B cell (primary cell): Measurements from ENCODE around the gene RENBP. TPM values are rescaled to one million over a fixed set of nuclear protein-coding genes. Genes with fewer than 3 reads are reported as not detected.

Source experiments
- ATAC-seq: fragments of 200-7000 bp; cut with Tn5 transposase; one replicate; pipeline ENCODE4 v1.10.0; 2021; ENCODE audit warnings: low read depth, mild to moderate bottlenecking, moderate number of reproducible peaks, moderate library complexity
- CTCF ChIA-PET: fragments of 350-600 bp; sonication (Branson Sonifier 250); formaldehyde crosslinking; loops from one replicate; lab custom pipeline; 2021; ENCODE audit warnings: antibody characterized with exemption, inconsistent platforms; lab: Charles Lee
- POLR2A ChIA-PET: fragments of 350-600 bp; sonication (Branson Sonifier 250); formaldehyde crosslinking; loops from one replicate; lab custom pipeline; 2021; ENCODE audit warnings: antibody characterized with exemption; lab: Charles Lee
- DNase-seq: peaks from one replicate; pipeline ENCODE4 v3.0.0; 2013
- H2AFZ ChIP-seq: 2 replicates; pipeline ENCODE4 v1.6.1; 2012; ENCODE audit warnings: mild to moderate bottlenecking, low read depth, low read length; ENCODE audit not compliant: insufficient read depth, poor library complexity, severe bottlenecking
- H3K27ac ChIP-seq, 2 donors: 1 replicate in 1 of 2; 2 replicates in 1 of 2; pipeline ENCODE4 v1.5.1; 2012 to 2013; ENCODE audit warnings: low read length in 2 of 2, mild to moderate bottlenecking in 2 of 2, moderate library complexity in 1 of 2
- H3K27me3 ChIP-seq, 4 experiments: fragments of 200-600 bp in 1 of 4; sonication (generic) in 1 of 4; replicated peaks in 1 of 4; 1 replicate in 2 of 4; 2 replicates in 2 of 4; pipeline versions ENCODE4 v1.6.1 to v1.7.0; 2013 to 2016; ENCODE audit warnings: low read length in 3 of 4, mild to moderate bottlenecking in 2 of 4, mixed read lengths in 1 of 4, moderate library complexity in 1 of 4; ENCODE audit not compliant: insufficient read depth in 4 of 4, control insufficient read depth in 3 of 4; ENCODE audit errors: control extremely low read depth in 1 of 4
- H3K36me3 ChIP-seq, 2 experiments: replicated peaks in 1 of 2; 1 replicate in 1 of 2; 2 replicates in 1 of 2; pipeline versions ENCODE4 v1.6.1 to v1.7.1; 2013; ENCODE audit warnings: low read length in 1 of 2; ENCODE audit not compliant: insufficient read depth in 2 of 2, control insufficient read depth in 1 of 2; ENCODE audit errors: control extremely low read depth in 1 of 2, extremely low read depth in 1 of 2
- H3K4me1 ChIP-seq, 2 donors: fragments of 200-600 bp in 1 of 2; sonication (generic) in 1 of 2; 1 replicate in 1 of 2; 2 replicates in 1 of 2; pipeline versions ENCODE4 v1.5.1 to v1.6.1; 2013 to 2017; ENCODE audit warnings: low read length in 2 of 2; ENCODE audit not compliant: control insufficient read depth in 2 of 2, insufficient read depth in 2 of 2
- H3K4me2 ChIP-seq: replicated peaks from 2 replicates; pipeline ENCODE3; 2012; ENCODE audit warnings: mild to moderate bottlenecking, low read depth, low read length; ENCODE audit not compliant: poor library complexity, severe bottlenecking
- H3K4me3 ChIP-seq, 5 experiments: fragments of 200-600 bp in 1 of 5; sonication (generic) in 1 of 5; 1 replicate in 3 of 5; 2 replicates in 2 of 5; pipeline versions ENCODE4 v1.5.1 to v1.7.0; 2011 to 2016; ENCODE audit warnings: low read length in 4 of 5, mild to moderate bottlenecking in 4 of 5, low read depth in 2 of 5, control low read depth in 1 of 5, moderate library complexity in 1 of 5; ENCODE audit not compliant: insufficient read depth in 1 of 5; ENCODE audit errors: control extremely low read depth in 1 of 5, extremely low read depth in 1 of 5
- H3K79me2 ChIP-seq: fragments of 200-600 bp; sonication (generic); one replicate; pipeline ENCODE4 v1.6.0; 2016; ENCODE audit warnings: low read length; ENCODE audit not compliant: control insufficient read depth, insufficient read depth
- H3K9ac ChIP-seq: fragments of 200-600 bp; sonication (generic); 2 replicates; pipeline ENCODE4 v1.6.1; 2017; ENCODE audit warnings: mild to moderate bottlenecking, low read length, moderate library complexity
- H3K9me3 ChIP-seq, 3 donors: one replicate each; pipeline versions ENCODE4 v1.6.1 to v1.7.1; 2013; ENCODE audit warnings: low read length in 2 of 3; ENCODE audit not compliant: control insufficient read depth in 2 of 3, insufficient read depth in 1 of 3; ENCODE audit errors: control extremely low read depth in 1 of 3
- H4K20me1 ChIP-seq: 2 replicates; pipeline ENCODE4 v1.6.0; 2012; ENCODE audit warnings: mild to moderate bottlenecking, low read length; ENCODE audit not compliant: insufficient read depth, control insufficient read depth, poor library complexity, severe bottlenecking
- H3K27ac Mint-ChIP-seq: one replicate; pipeline ENCODE4 v1.8.0; 2021; ENCODE audit warnings: mixed read lengths
- H3K27me3 Mint-ChIP-seq: one replicate; pipeline ENCODE4 v1.8.0; 2021; ENCODE audit warnings: mixed read lengths
- H3K4me1 Mint-ChIP-seq: one replicate; pipeline ENCODE4 v1.8.0; 2021; ENCODE audit warnings: mixed read lengths
- H3K4me3 Mint-ChIP-seq: one replicate; pipeline ENCODE4 v1.8.0; 2021; ENCODE audit warnings: mixed read lengths
- H3K9me3 Mint-ChIP-seq: one replicate; pipeline ENCODE4 v1.8.0; 2022; ENCODE audit warnings: mixed read lengths; ENCODE audit not compliant: insufficient read depth
- CTCF ChIP-seq: fragments of 200-600 bp; IDR thresholded peaks from one replicate; pipeline ENCODE4 v1.8.0; 2022; ENCODE audit warnings: antibody characterized with exemption, mild to moderate bottlenecking
- EZH2 ChIP-seq: IDR thresholded peaks from 2 replicates; pipeline ENCODE4 v1.6.1; 2012; ENCODE audit warnings: borderline replicate concordance, low read depth, mild to moderate bottlenecking, moderate library complexity, low read length; ENCODE audit not compliant: insufficient read depth, poor library complexity, severe bottlenecking
- WGBS: methylation state at CpG from one replicate; pipeline ENCODE4 v1.1.5; 2013; ENCODE audit warnings: missing lambda C conversion rate; ENCODE audit not compliant: insufficient coverage; 5-methylcytosine and 5-hydroxymethylcytosine counted together
- intact Hi-C: fragments of 100-400 bp; cut with micrococcal nuclease; formaldehyde crosslinking; loops from one replicate; pipeline ENCODE4 v1.10.0; 2022
- polyA plus RNA-seq: library from polyadenylated mRNA; depleted of rRNA; stranded (reverse); fragments of >200 nt; gene quantifications from 2 replicates; pipeline ENCODE4 v1.2.3, GENCODE V29; 2012
- total RNA-seq, 2 donors: library from RNA; stranded (reverse); fragments of 120-200 nt in 1 of 2; gene quantifications; 1 replicate in 1 of 2; 2 replicates in 1 of 2; pipeline versions ENCODE4 v1.2.3 to v1.2.4, GENCODE V29; 2013 to 2022

Gene RENBP
- total and polyA plus RNA-seq, 2 donors (not counting 1 experiment from before 2014, with no cell fraction given), result 30.6 to 39.2 TPM

- H3K27me3 ChIP-seq, result no peaks in the 10 kb centered on the region
- no peaks in the 10 kb centered on the region for H3K9me3 Mint-ChIP-seq
- H3K9me3 ChIP-seq, result no peaks in the 10 kb centered on the region
- CTCF ChIA-PET, result interaction anchor here (0.8 kb wide), 1 partner anchor 17 kb away, joined by 3 read pairs; no protein-coding TSS in a partner anchor
- DNase-seq (no peak), ATAC-seq (no peak)
- H3K79me2 ChIP-seq, result no peaks in the 10 kb centered on the region
- peaks cover 35% of the 10 kb centered on the region for H3K4me1 Mint-ChIP-seq
- H4K20me1 ChIP-seq, result peaks cover 17% of the 10 kb centered on the region
- H3K9ac ChIP-seq, result no peak overlapping the region
- no peak overlapping the region for H3K27ac ChIP-seq
- intact Hi-C loops, result no loop called here
- peaks cover 37% of the 10 kb centered on the region in 2 donors for H3K4me1 ChIP-seq
- peak overlapping the region; percentile 68 for H3K27ac Mint-ChIP-seq
- POLR2A ChIA-PET, result no interaction called here
- no peak overlapping the region for H2AFZ ChIP-seq
- no peak overlapping the region for H3K4me2 ChIP-seq
- H3K27me3 Mint-ChIP-seq, result no peaks in the 10 kb centered on the region
- peaks cover 0 to 20% of the 10 kb centered on the region in 2 experiments for H3K36me3 ChIP-seq
- WGBS, result 83% methylated on average over 13 of the region's 27 CpGs
- TF ChIP-seq EZH2 (no peak), CTCF (no peak)
- no peak overlapping the region for H3K4me3 Mint-ChIP-seq
- H3K4me3 ChIP-seq, result no peak overlapping the region
Measured at GRCh38 chrX:153906126-153906917, 38.1 kb downstream of the RENBP start.

- Histone ChIP-seq H4K20me1 (peaks cover 17% of the 10 kb centered on the region), H3K4me1 (peaks cover 43 to 45% of the 10 kb centered on the region in 2 donors), H3K4me3 (no peak overlapping the region), H3K4me2 (no peak overlapping the region), H3K79me2 (no peaks in the 10 kb centered on the region), H3K36me3 (peaks cover 0 to 18% of the 10 kb centered on the region in 2 experiments), H3K9ac (no peak overlapping the region), H3K9me3 (no peaks in the 10 kb centered on the region), H3K27me3 (no peaks in the 10 kb centered on the region), H2AFZ (no peak overlapping the region), H3K27ac (no peak overlapping the region)
- CTCF ChIA-PET, result no interaction called here
- TF ChIP-seq CTCF (no peak), EZH2 (no peak)
- no peak for ATAC-seq
- peaks cover 43% of the 10 kb centered on the region for H3K4me1 Mint-ChIP-seq
- DNase-seq, result no peak
- H3K27ac Mint-ChIP-seq, result peak overlapping the region; percentile 68
- 97% methylated on average over 30 of the region's 32 CpGs for WGBS
- intact Hi-C loops, result no loop called here
- H3K4me3 Mint-ChIP-seq, result no peak overlapping the region
- POLR2A ChIA-PET, result no interaction called here
- no peaks in the 10 kb centered on the region for H3K27me3 Mint-ChIP-seq
- no peaks in the 10 kb centered on the region for H3K9me3 Mint-ChIP-seq
Measured at GRCh38 chrX:153905481-153906095, 38.9 kb downstream of the RENBP start.
